HG03460 (cell line): ENCODE results near the gene CORO1C.
"Not testable (repeated sequence)": the region's sequence is repeated elsewhere in the genome, so short reads cannot be mapped to it uniquely, and the experiment has no call there.

Experiments used
- ATAC-seq: cut with Tn5 transposase; IDR thresholded peaks from one replicate; pipeline ENCODE4 v1.9.1; 2021; ENCODE audit not compliant: unreplicated experiment

CORO1C gene

DNA sequence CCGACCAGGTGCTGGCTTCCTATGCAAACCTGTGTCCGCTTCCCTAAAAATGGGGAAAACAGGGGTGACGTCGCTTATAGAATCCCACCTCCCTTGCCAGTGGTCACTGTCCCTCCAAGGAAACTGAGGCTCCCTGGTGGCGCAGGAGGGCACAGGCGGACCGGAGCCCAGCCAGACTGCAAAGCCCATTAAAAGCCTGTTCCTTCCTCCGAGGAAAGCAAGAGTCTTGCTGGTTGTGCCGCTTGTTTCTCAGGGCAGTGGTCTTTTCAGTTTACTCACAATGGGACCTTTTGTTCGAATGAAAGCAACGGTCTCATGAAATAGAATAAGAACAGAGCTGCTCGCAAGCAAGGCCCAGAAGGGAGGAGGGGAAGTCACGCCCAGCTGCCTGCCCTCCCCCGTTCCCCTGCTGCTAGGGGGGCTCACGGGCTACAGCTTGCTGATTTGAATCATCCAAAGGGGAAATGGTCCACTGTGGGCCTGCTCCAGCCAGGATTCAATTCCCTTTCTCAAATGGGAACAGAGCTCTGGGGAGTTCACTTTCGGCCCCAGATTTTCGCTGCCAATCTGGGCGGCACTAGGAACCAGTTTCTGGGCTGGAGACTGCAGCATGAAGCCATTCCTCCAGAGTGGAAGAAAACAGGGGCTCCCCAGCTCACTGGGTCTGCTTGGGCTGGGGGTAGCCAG, 93.0 kb downstream of the CORO1C start:
- no peak for ATAC-seq

DNA sequence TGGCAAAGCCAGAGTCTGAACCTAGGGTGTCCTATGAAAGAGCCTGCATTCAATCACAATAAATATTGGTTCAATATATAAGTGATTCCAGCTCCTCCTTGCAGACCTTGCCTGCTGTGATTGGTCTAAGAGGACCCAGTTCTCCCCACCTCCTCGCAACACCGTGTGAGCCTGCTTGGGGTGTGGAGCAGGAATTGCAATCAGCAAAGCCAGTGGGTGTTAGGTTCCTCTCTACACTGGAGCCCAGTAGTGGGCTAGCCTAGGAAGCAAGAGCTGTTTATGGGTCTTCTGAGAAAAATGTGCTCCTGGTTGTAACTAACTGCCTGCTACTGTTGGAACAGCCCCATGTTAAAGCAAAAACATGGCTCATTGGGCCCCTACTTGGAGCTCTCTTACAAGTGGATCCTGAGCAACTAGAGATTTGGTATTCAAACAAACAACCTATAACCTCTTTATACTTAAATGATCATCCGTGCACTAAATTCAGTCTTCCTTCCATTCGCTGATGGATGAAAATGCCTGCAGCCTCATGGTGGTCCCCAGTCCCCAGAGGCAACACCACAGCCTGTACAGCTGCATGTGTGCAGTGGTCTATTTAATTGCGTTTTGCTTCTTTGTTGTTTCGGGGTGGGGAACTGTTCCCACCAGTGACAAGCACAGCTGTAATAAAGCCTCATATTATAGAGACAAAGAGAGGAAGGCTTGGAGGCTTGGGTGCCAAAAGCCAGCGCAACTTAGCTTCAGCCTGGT, 93.9 kb downstream of the CORO1C start:
- no peak for ATAC-seq

- ATAC-seq = no peak
Measured at GRCh38 chr12:108635997-108636808, 95.1 kb downstream of the CORO1C start.

DNA sequence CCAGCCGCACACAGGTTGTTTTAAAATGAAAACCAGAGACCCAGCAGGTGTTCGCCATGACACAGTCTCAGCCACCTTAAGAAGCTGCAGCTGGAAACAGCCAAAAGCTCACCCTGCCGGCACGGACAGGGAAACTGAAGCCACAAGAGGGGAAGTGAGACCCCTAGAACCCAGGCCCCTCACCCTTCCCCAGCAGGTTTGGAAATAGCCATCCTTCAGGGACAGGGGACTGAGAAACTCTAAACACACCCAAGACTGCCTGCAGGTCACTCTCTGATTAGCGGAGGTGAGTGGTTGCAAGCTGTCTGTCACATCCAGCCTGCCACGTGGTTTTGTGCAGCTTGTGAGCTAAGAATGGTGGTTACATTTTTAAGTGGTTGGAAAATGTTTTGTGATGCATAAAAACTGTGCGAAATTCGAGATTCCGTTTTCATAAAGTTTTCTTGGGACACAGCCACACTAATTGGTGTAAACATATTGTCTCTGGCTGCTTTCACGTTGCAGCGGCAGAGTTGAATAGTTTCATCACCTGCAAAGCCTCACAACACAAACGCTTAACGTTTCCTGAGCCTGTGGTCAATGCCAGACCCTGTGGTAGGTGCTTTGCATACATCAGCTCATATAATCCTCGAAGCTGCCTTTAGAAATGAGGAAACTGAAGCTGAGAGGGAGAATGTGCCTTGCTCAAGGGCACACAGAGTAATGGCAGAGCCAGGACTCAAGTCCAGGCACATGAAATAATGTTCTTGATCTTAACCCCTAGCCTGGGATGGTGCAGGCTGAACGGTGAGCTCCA, 95.9 kb downstream of the CORO1C start:
- peak; percentile 42 for ATAC-seq

GRCh38 chr12:108634341-108634751, 97.0 kb downstream of the CORO1C start:
- no peak for ATAC-seq

GRCh38 chr12:108633534-108634248, 97.6 kb downstream of the CORO1C start, which contains the start of gene SELPLG:
Gene SELPLG, minus strand, starts transcription at chr12:108633894. Its CDS starts 9,587 bp downstream, at chr12:108624307.
- peak; percentile 53 for ATAC-seq

GRCh38 chr12:108633081-108633533, 98.2 kb downstream of the CORO1C start:
- ATAC-seq = no peak

- not testable (repeated sequence) for ATAC-seq
Measured at GRCh38 chr12:108631261-108631660, 100.1 kb downstream of the CORO1C start.

- ATAC-seq = no peak
Measured at GRCh38 chr12:108630481-108631207, 100.7 kb downstream of the CORO1C start.

DNA sequence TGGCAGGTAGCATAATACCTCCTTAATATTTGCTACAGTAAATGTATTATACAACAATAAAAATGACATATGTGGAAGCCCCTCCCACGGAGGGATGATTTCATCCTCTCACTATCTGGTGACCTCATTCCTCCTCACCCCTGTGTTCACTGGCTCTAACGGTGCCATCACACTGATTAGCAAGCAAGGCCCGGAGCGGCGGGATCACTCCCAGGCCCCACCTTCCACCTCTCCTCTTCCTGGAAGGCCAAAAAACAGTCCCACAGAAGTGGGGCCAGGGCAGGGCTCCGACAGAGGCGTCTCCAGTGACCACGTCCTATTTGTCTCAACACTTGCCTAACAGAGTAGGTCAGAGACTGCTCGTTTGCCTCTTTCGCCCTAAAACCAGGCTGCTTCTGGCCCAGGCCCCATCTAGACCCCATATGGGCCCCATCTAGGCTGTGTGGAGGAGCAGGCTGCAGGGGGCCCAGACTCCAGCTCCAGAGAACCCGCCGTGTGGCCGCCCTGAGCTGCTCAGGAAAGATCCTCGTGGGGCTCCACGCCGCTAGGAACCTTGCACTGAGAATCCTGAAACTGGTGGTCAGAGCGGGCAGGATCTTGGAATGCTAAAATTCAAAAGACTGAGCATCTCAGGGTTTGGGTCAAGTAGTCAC, 101.4 kb downstream of the CORO1C start:
- no peak for ATAC-seq

DNA sequence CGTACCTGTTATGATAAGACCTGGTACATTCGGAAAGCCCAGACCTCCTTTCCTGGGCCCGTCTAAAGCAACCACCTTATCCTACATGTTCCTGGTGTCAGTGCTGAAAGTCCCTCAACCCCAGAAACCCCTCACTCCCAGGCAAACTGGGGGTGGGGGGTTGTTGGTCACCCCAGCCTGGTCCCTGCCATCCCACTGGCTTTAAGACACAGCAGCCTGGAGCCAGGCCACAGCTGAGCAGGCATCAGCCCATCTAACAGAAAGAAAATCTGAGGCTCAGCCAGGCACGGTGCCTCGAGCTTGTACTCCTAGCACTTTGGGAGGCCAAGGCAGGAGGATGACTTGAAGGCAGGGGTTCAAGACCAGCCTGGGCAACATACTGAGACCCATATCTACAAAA, 102.2 kb downstream of the CORO1C start:
- ATAC-seq = no peak

DNA sequence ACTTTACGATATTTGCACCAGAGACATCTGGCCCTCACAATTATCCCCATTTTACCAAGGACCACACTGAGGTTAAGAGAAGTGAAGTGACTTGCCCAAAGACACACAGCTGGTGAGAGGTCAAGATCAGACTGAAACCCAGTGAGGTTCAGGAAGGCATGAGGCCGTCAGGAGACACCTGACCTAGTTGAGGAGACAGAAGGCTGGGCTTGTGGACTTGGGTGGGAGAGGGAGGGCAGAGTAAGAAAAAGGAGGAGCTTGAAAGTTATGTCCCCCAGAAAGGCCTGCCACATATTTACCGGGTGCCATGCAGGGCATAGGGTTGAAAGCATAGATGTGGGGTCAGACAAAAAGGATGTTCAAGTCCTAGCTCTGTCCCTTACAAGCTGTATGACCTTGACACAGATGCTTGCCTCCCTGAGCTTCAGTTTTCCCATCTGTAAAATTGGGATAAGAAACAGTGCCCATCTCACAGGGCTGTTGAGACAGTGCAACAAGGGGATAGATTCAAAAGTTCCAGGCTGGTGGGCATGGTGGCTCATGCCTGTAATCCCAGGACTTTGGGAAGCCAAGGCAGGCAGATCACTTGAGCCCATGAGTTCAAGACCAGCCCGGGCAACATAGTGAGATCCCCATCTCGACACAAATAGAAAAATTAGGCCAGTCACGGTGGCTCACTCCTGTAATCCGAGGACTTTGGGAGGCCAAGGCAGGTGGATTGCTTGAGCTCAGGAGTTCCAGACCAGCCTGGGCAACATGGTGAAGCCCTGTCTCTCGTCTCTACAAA, 104.0 kb downstream of the CORO1C start:
- ATAC-seq = no peak

- ATAC-seq = no peak
Measured at GRCh38 chr12:108625228-108625627, 106.1 kb downstream of the CORO1C start.

DNA sequence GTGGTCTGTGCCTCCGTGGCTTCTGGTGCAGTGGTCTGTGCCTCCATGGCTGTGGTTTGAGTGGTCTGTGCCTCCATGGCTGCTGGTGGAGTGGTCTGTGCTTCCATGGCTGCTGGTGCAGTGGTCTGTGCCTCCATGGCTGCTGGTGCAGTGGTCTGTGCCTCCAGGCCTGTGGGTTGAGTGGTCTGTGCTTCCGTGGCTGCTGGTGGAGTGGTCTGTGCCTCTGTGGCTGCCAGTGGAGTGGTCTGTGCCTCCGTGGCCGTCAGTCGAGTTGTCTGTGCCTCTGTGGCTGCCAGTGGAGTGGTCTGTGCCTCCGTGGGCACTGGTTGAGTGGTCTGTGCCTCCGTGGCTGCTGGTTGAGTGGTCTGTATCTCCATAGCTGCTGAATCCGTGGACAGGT, 107.7 kb downstream of the CORO1C start:
- ATAC-seq = no peak

- ATAC-seq = no peak
Measured at GRCh38 chr12:108622921-108623514, 108.3 kb downstream of the CORO1C start.

- no peak for ATAC-seq
Measured at GRCh38 chr12:108622421-108622820, 108.9 kb downstream of the CORO1C start.

DNA sequence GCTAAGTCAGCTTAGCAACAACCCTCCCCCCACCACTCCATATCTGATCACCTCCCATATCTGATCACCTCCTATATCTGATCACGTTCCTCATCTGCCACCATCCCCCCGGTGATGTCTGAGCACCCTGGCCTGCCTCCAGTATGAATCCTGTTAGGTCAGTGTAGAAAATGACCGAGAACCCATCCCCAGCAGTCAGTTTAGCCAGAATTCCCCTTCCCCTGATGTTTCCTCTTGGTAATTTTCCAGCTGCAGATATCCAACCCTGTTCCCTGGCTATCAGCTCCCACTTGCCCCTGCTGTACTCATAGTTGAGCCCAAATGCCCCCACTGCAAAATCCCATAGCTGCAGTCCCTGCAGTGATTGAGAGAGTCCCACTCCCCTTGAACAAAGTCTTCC, 110.2 kb downstream of the CORO1C start:
- ATAC-seq = no peak
